Measurements from ENCODE around the gene GDPD5. TPM values are rescaled to one million over a fixed set of nuclear protein-coding genes. Genes with fewer than 3 reads are reported as not detected.

The GDPD5 gene
- total RNA-seq, 1 donor from 2014 or later, result 2.1 TPM

GRCh38 chr11:75563978-75564552 lies 38.3 kb upstream of the GDPD5 start:
- no peak for FAIRE-seq

GRCh38 chr11:75563501-75563977 lies 37.8 kb upstream of the GDPD5 start:
- DNase-seq (ENCODE audit: low read depth) (peak; percentile 77), FAIRE-seq (no peak)
- Histone ChIP-seq H3K4me3 (ENCODE audit: low read depth, low read length) (peak overlapping the region; percentile 70), H3K27me3 (ENCODE audit: control insufficient read depth, insufficient read depth, low read length) (no peaks in the 10 kb centered on the region), H3K36me3 (ENCODE audit: control insufficient read depth, insufficient read depth, low read length) (peaks cover 14% of the 10 kb centered on the region)
- TF ChIP-seq CTCF (IDR thresholded peaks at IDR 0.05; ENCODE audit: insufficient read depth, low read length, severe bottlenecking), result no peak

More at GRCh38 chr11:75563978-75564552, 38.3 kb upstream of the GDPD5 start:
- no peaks in the 10 kb centered on the region for H3K27me3 ChIP-seq (ENCODE audit: control insufficient read depth, insufficient read depth, low read length)
- no peak overlapping the region for H3K4me3 ChIP-seq (ENCODE audit: low read depth, low read length)
- no peak for DNase-seq (ENCODE audit: low read depth)
- peaks cover 20% of the 10 kb centered on the region for H3K36me3 ChIP-seq (ENCODE audit: control insufficient read depth, insufficient read depth, low read length)
- TF ChIP-seq CTCF (IDR thresholded peaks at IDR 0.05; ENCODE audit: insufficient read depth, low read length, severe bottlenecking), result peak; percentile 50

GRCh38 chr11:75562836-75563484 lies 37.2 kb upstream of the GDPD5 start:
- peak overlapping the region; percentile 70 for H3K4me3 ChIP-seq (ENCODE audit: low read depth, low read length)
- FAIRE-seq, result no peak
- no peak for TF ChIP-seq CTCF (IDR thresholded peaks at IDR 0.05; ENCODE audit: insufficient read depth, low read length, severe bottlenecking)
- H3K27me3 ChIP-seq (ENCODE audit: control insufficient read depth, insufficient read depth, low read length), result no peaks in the 10 kb centered on the region
- peaks cover 10% of the 10 kb centered on the region for H3K36me3 ChIP-seq (ENCODE audit: control insufficient read depth, insufficient read depth, low read length)
- peak; percentile 44 for DNase-seq (ENCODE audit: low read depth)

- Histone ChIP-seq H3K4me3 (ENCODE audit: low read depth, low read length) (peak within 1 kb of the TSS; percentile 70), H3K27me3 (ENCODE audit: control insufficient read depth, insufficient read depth, low read length) (no peaks in the 10 kb centered on the region), H3K36me3 (ENCODE audit: control insufficient read depth, insufficient read depth, low read length) (peaks cover 9% of the 10 kb centered on the region)
- no peak for TF ChIP-seq CTCF (IDR thresholded peaks at IDR 0.05; ENCODE audit: insufficient read depth, low read length, severe bottlenecking)
- DNase-seq (ENCODE audit: low read depth), result peak; percentile 76
- no peak for FAIRE-seq
Measured at GRCh38 chr11:75562048-75562835, 36.5 kb upstream of the GDPD5 start, which contains the start of gene SERPINH1. SERPINH1 (plus strand) TSS chr11:75562253; CDS start chr11:75566350, 4,097 bp downstream.

- Histone ChIP-seq H3K36me3 (ENCODE audit: control insufficient read depth, insufficient read depth, low read length) (peaks cover 4% of the 10 kb centered on the region), H3K27me3 (ENCODE audit: control insufficient read depth, insufficient read depth, low read length) (no peaks in the 10 kb centered on the region), H3K4me3 (ENCODE audit: low read depth, low read length) (peak overlapping the region; percentile 70)
- no peak for TF ChIP-seq CTCF (IDR thresholded peaks at IDR 0.05; ENCODE audit: insufficient read depth, low read length, severe bottlenecking)
- FAIRE-seq (no peak), DNase-seq (ENCODE audit: low read depth) (no peak)
Measured at GRCh38 chr11:75561426-75562047, 35.8 kb upstream of the GDPD5 start.
